DOHH2 (cell line): ENCODE data around the gene SLC35F1.

Experiments used
- H3F3A ChIP-seq: fragments of 200-600 bp; sonication (generic), shearing (Covaris generic); 2 replicates; pipeline ENCODE4 v1.6.0; 2016; ENCODE audit warnings: antibody characterized with exemption, mild to moderate bottlenecking; ENCODE audit not compliant: control insufficient read depth, insufficient read depth
- H3K27ac ChIP-seq: fragments of 200-600 bp; sonication (generic); 2 replicates; pipeline ENCODE4 v1.5.1; 2014; ENCODE audit warnings: low read depth, mild to moderate bottlenecking, low read length, moderate library complexity
- H3K27me3 ChIP-seq: fragments of 200-600 bp; sonication (generic); 2 replicates; pipeline ENCODE4 v1.6.1; 2014; ENCODE audit warnings: mild to moderate bottlenecking, low read length, mixed read lengths; ENCODE audit not compliant: control insufficient read depth
- H3K36me3 ChIP-seq: fragments of 200-600 bp; sonication (generic); 2 replicates; pipeline ENCODE4 v1.6.1; 2014; ENCODE audit warnings: mild to moderate bottlenecking, low read length, moderate library complexity, mixed read lengths; ENCODE audit not compliant: control insufficient read depth
- H3K4me1 ChIP-seq: fragments of 200-600 bp; sonication (generic); 2 replicates; pipeline ENCODE4 v1.6.1; 2014; ENCODE audit warnings: mild to moderate bottlenecking, low read length, mixed read lengths; ENCODE audit not compliant: control insufficient read depth
- H3K4me2 ChIP-seq: fragments of 200-600 bp; sonication (generic); 2 replicates; pipeline ENCODE4 v1.6.0; 2014; ENCODE audit warnings: mild to moderate bottlenecking, low read length, moderate library complexity
- H3K4me3 ChIP-seq: fragments of 200-600 bp; sonication (generic); 2 replicates; pipeline ENCODE4 v1.5.1; 2014; ENCODE audit warnings: mild to moderate bottlenecking, low read length, mixed read lengths
- H3K79me2 ChIP-seq: fragments of 200-600 bp; sonication (generic); 2 replicates; pipeline ENCODE4 v1.6.1; 2014; ENCODE audit warnings: mild to moderate bottlenecking, low read length, mixed read lengths; ENCODE audit not compliant: control insufficient read depth
- H3K9me2 ChIP-seq: fragments of 200-600 bp; sonication (generic); replicated peaks from 2 replicates; pipeline ENCODE4 v1.6.1; 2014; ENCODE audit warnings: mild to moderate bottlenecking, low read length, mixed read lengths; ENCODE audit not compliant: control insufficient read depth
- H3K9me3 ChIP-seq: fragments of 200-600 bp; sonication (generic); 2 replicates; pipeline ENCODE4 v1.6.1; 2014; ENCODE audit warnings: antibody characterized with exemption, low read length, mixed read lengths; ENCODE audit not compliant: control insufficient read depth, insufficient read depth
- H4K20me1 ChIP-seq: fragments of 200-600 bp; sonication (generic); 2 replicates; pipeline ENCODE4 v1.6.0; 2014; ENCODE audit warnings: low read depth, mild to moderate bottlenecking, antibody characterized with exemption, low read length, moderate library complexity; ENCODE audit not compliant: control insufficient read depth, insufficient read depth
- CTCF ChIP-seq: fragments of 200-600 bp; sonication (generic); IDR thresholded peaks from one replicate; pipeline ENCODE4 v1.5.1; 2014; ENCODE audit warnings: antibody characterized with exemption, mild to moderate bottlenecking, low read depth, low read length; ENCODE audit not compliant: poor library complexity, severe bottlenecking
- EZH2phosphoT487 ChIP-seq: fragments of 200-600 bp; sonication (generic); IDR thresholded peaks from 2 replicates; pipeline ENCODE4 v1.6.1; 2017; ENCODE audit warnings: borderline replicate concordance, mild to moderate bottlenecking, antibody characterized with exemption, low read length, moderate library complexity, mixed read lengths

The SLC35F1 gene

GRCh38 chr6:118299457-118299856, 392.4 kb downstream of the SLC35F1 start:
- Histone ChIP-seq H3K9me3 (no peaks in the 10 kb centered on the region), H4K20me1 (no peaks in the 10 kb centered on the region), H3K27ac (no peak overlapping the region), H3K79me2 (no peaks in the 10 kb centered on the region), H3K4me2 (no peak overlapping the region), H3K27me3 (no peaks in the 10 kb centered on the region), H3K4me3 (no peak overlapping the region), H3K9me2 (no peaks in the 10 kb centered on the region), H3F3A (no peaks in the 10 kb centered on the region), H3K4me1 (no peaks in the 10 kb centered on the region), H3K36me3 (no peaks in the 10 kb centered on the region)
- no peak for TF ChIP-seq EZH2phosphoT487
- no peak for TF ChIP-seq CTCF

GRCh38 chr6:118304321-118304720, 397.3 kb downstream of the SLC35F1 start:
- Histone ChIP-seq H3K4me2 (no peak overlapping the region), H3K36me3 (no peaks in the 10 kb centered on the region), H3K4me1 (no peaks in the 10 kb centered on the region), H3K4me3 (no peak overlapping the region), H3K27me3 (no peaks in the 10 kb centered on the region), H3K9me3 (no peaks in the 10 kb centered on the region), H3F3A (no peaks in the 10 kb centered on the region), H4K20me1 (no peaks in the 10 kb centered on the region), H3K79me2 (no peaks in the 10 kb centered on the region), H3K27ac (no peak overlapping the region), H3K9me2 (no peaks in the 10 kb centered on the region)
- TF ChIP-seq EZH2phosphoT487 (no peak), CTCF (no peak)

- Histone ChIP-seq H3K4me2 (no peak overlapping the region), H4K20me1 (no peaks in the 10 kb centered on the region), H3K79me2 (no peaks in the 10 kb centered on the region), H3K27me3 (no peaks in the 10 kb centered on the region), H3K27ac (no peak overlapping the region), H3K9me2 (no peaks in the 10 kb centered on the region), H3K9me3 (no peaks in the 10 kb centered on the region), H3K4me3 (no peak overlapping the region), H3K36me3 (no peaks in the 10 kb centered on the region), H3F3A (no peaks in the 10 kb centered on the region), H3K4me1 (no peaks in the 10 kb centered on the region)
- TF ChIP-seq EZH2phosphoT487 (no peak), CTCF (no peak)
Observed at GRCh38 chr6:118305081-118305480, 398.0 kb downstream of the SLC35F1 start.
